ENCODE results near the gene PRR15.

The PRR15 gene

GRCh38 chr7:29609162-29610037 is 45.8 kb downstream of the PRR15 start:
- DNase-seq = no peak

GRCh38 chr7:29610086-29610485 is 46.5 kb downstream of the PRR15 start:
- no peak for DNase-seq

GRCh38 chr7:29611941-29612544 is 48.4 kb downstream of the PRR15 start:
- no peak for DNase-seq

- no peak for DNase-seq
Observed at GRCh38 chr7:29612596-29612995, 49.0 kb downstream of the PRR15 start.

DNA sequence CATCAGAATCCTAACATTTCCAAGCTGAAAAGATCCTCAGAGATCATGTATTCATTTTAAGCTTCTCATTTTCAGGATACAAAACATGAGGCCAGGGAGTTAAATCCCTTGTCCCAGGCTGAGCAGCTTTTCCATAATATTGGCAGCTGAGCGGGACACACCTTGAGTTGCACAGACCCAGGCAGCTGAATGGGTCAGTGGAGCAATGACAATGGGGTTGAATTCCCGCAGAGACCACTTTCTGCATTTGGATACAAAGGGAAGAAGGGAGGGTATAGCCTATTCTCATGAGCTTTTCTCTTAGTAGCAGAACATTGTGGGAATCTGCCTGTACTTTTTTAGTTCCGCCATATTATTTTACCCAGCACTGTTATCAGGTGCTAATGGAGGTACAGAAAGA is 49.5 kb downstream of the PRR15 start:
- DNase-seq = no peak

DNA sequence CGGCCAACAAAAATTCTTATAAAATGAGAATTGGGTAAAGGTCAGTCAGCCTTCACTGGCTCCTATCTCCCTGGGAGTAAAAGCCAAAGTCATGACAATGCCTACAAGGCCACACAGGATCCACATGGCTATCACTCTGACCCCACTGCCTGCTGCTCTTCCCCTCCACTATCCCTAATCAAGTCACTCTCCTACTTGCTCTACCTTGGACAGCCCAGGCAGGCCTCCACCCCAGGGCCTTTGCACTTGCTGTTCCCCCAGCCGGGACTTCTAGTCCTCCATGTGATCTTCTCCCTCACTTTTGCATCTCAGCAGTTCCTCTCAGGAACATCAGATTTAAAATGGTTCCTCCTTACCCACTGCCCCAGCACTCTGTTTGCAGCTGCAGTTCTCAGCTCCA is 50.6 kb downstream of the PRR15 start:
- DNase-seq = no peak

All from nucleus accumbens (tissue), 56 donors.